ENCODE measurements around the gene KIF26B. TPM values are rescaled to one million over a fixed set of nuclear protein-coding genes. Genes with fewer than 3 reads are reported as not detected.

The KIF26B gene
- total RNA-seq, 1 donor, result 0.54 TPM

- DNase-seq (ENCODE audit: low read depth in 2 of 3, low spot score in 2 of 3), result no peak
Measured at GRCh38 chr1:245579881-245580280, 425.1 kb downstream of the KIF26B start.

GRCh38 chr1:245580651-245581050, 425.9 kb downstream of the KIF26B start:
- DNase-seq (ENCODE audit: low read depth in 2 of 3, low spot score in 2 of 3), result no peak

DNA sequence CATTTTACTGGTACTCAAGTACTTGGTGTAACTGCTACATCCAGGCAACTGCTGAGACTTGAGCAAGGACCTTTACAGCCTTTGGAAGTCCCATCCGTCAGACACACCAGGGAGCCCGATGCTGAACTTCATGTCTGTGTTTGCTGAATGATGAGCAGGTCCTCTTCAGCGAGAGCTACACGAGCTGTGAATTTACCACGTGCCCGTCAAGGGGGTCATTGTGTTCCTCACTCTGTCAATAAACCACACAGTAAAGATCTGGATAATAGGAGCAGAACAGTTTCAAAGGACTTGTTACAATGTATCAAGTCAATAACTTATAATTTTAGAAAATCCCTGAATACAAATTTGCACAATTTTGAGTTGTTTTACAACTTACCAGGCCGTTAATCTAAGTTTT, 427.2 kb downstream of the KIF26B start:
- no peak for DNase-seq (ENCODE audit: low read depth in 2 of 3, low spot score in 2 of 3)

DNA sequence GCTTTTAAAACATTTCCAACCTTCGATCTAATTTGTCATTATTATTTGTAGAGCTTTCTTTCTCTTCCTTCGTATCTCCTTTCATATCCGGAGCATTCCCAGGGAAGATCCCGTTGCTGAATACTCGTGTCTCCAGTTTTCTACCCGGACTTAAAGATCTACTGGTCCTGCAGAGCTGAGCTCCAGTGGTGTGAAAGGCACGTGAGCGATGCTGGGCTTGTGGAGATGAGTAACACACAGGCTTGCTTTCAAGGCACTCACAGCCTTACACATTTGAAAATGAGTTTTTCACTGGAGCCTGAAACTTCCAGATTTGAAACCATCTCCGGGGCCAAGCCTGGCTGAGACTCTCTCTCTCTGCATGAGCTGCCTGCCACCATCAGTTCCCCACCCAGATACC, 428.3 kb downstream of the KIF26B start:
- DNase-seq (ENCODE audit: low read depth in 2 of 3, low spot score in 2 of 3), result no peak

DNA sequence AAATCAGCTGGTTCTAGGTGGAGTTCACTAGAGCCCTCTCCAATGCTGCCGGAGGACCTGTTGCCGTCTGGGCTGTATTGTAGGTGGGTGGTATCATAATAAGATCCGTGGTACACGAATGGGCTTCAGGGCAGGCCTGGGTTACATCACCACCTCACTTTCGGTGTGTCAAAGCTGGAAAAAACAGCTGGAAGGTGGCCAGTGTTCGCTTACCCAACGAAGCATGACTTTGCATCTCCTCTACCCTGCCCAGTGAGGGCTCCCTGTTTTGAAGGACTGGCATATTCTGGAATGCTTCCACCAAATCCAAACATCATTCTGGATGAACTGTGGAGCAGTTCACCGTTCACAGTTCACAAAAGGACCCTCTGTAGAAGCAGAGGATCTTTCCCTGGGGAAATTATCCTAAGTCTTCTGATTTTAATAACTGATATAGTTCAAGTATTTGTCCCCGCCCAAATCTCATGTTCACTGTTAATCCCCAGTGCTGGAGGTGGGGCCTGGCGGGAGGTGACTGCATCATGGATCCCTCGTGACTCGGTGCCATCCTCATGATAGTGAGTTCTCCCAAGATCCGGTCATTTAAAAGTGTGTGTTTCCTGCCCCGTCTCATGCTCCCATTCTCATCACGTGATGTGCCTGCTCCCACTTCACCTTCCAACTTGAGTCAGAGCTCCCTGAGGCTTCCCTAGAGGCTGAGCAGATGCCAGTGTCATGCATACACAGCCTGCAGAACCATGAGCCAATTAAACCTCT, 429.0 kb downstream of the KIF26B start:
- peak in 2 of 3 donors; percentile 12 to 56 for DNase-seq (ENCODE audit: low read depth in 2 of 3, low spot score in 2 of 3)

GRCh38 chr1:245585252-245585959, 430.6 kb downstream of the KIF26B start:
- DNase-seq (ENCODE audit: low read depth in 2 of 3, low spot score in 2 of 3), result no peak

GRCh38 chr1:245587435-245588115, 432.8 kb downstream of the KIF26B start:
- no peak for DNase-seq (ENCODE audit: low read depth in 2 of 3, low spot score in 2 of 3)

DNA sequence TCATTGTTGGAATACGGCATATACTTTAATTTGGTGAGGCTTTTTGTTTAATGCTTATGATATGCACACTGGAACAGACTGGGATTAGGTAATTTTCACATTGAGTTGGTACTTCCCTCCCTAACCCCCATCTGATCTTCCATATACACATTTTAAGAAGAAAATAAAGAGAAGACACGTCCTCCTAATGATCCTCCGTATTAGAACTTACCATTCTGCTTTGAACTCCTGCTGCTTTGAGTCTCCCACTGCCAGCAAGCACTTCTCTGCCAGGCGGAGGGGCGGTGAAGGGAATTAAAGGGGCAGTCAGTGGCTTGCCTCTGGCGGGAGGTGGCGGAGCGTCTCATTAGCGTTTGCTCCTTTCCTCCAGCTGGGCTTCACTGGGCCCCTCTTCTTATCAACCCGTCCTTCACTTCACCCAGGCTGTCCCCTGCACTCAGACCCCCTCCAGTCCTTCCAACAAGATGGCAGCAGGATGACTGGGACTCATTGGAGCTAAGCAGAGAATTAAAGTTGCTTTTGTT, 433.4 kb downstream of the KIF26B start:
- DNase-seq (ENCODE audit: low read depth in 2 of 3, low spot score in 2 of 3), result no peak

DNA sequence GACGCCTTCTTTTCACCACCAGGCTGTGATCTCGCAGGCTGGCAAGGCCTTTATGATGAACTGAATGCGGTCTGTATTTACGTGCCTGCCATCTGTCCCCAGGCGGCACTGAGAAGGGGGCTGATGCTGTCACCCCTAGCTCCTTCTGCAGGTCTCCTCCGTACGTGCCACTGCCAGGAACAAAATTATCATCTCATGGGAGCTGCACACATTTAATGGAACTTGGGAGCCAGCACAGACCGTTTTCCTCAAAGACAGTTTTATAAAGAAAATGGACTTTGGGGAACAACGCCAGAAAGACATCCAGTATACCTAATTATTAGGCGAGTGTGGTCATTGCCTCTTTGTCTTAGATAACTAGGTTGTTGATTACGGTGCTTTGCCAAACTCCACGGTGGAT, 434.5 kb downstream of the KIF26B start:
- no peak for DNase-seq (ENCODE audit: low read depth in 2 of 3, low spot score in 2 of 3)

DNA sequence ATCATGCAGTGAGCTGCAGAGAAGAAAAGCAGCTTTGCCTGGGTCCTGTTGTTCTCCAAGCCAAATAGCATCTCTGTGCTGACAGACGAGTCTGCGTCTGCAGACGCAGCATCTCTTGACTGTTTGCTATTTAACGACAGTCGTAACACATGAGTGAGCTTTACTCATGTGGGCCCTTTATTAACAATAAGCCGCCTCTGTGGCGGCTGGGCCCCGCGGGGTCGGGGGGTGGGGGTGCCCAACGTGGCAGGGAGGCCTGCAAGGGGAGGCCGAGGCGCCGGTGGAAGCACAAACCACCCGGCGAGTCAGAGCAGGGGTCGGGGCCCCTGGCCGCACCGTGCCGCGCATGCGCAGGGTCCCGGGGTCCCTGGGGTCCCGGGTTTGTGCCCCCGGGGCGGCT, 435.1 kb downstream of the KIF26B start:
- no peak for DNase-seq (ENCODE audit: low read depth in 2 of 3, low spot score in 2 of 3)

- DNase-seq (ENCODE audit: low read depth in 2 of 3, low spot score in 2 of 3), result no peak
Measured at GRCh38 chr1:245590726-245591125, 435.9 kb downstream of the KIF26B start.

GRCh38 chr1:245591346-245592188, 436.8 kb downstream of the KIF26B start:
- no peak for DNase-seq (ENCODE audit: low read depth in 2 of 3, low spot score in 2 of 3)

DNA sequence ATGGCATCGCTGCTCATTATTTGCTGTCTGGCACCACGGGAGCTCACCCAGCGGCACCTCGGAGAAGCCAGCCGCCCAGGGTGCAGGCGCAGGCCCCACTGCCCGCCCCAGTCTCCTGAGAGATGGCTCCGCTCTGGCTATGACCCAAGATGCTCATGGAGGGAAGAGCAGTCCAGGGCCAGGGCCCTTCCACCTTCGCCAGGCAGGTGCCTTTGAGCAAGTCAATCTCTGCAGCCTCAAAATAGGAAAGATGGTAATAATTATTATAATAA, 437.3 kb downstream of the KIF26B start:
- no peak for DNase-seq (ENCODE audit: low read depth in 2 of 3, low spot score in 2 of 3)

DNA sequence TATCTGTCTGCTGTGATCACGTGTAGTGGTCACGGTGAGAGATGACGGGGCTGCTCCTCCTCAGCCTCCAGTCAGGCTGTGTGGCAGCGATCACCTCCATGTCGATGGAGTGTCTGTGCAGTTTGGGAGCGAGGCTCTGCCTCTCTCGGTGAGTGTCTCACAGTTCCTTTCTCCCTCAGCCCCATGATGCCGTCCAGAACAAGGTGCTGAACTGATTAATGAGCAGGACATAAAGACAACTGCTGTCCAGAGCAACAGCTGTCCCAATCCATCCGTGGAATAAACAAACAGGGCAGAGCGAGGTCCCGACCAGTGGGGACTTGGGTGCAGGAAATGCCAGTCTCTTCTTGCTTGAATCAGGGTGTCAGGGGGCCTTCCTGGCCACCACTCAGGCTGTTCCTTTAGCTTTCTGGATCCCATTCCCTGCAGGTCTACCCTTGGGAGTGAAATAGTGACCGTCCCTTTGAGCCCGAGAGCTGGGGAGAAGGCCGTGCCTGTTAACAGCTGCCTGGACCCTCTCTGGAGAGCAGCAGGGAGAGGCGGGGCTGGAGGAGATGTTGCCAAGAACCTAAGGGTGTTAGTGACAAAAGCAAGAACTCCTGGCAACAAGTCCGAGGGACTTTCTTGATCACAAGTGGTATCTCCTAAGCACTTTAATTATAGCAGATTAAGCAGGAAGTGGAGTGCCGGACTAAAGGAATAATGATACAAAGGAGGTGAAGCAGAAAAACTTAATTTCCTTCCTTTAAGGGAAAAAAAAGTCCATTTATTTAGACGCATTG, 443.9 kb downstream of the KIF26B start:
- no peak for DNase-seq (ENCODE audit: low read depth in 2 of 3, low spot score in 2 of 3)

- DNase-seq (ENCODE audit: low read depth in 2 of 3, low spot score in 2 of 3), result no peak
Measured at GRCh38 chr1:245599371-245600174, 444.8 kb downstream of the KIF26B start.

- DNase-seq (ENCODE audit: low read depth in 2 of 3, low spot score in 2 of 3), result no peak
Measured at GRCh38 chr1:245600658-245601057, 445.9 kb downstream of the KIF26B start.

GRCh38 chr1:245603311-245603865, 448.6 kb downstream of the KIF26B start:
- no peak for DNase-seq (ENCODE audit: low read depth in 2 of 3, low spot score in 2 of 3)

DNA sequence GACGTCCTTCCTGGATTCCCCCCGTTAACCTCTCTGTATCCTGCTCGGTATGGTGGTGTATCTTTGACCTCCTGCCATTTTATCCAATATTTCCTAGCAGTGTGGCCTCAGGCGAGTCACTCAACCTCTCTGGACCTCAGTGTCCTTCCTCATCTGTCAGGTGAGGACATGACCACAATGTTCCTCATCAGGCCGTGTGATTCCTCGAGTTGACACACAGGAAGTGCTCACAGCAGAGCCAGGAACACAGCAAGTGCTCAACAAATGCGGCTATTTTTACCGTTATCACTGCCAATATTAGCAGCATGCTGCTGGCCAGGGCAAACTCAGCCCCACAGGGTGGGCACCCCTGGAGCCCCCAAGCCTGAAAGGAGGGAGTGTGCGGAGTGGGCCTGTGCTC, 450.2 kb downstream of the KIF26B start:
- no peak for DNase-seq (ENCODE audit: low read depth in 2 of 3, low spot score in 2 of 3)

Measured in hematopoietic multipotent progenitor cell (in vitro differentiated cells).